Prostate gland (tissue), 2 donors: Measurements from ENCODE around the gene RAPGEF4.

Experiments used
- CTCF ChIP-seq, 4 experiments: fragments of 200-600 bp in 2 of 4; fragments of 450-650 bp in 2 of 4; sonication (generic) in 2 of 4; IDR thresholded peaks; 1 replicate in 3 of 4; 2 replicates in 1 of 4; pipeline ENCODE4 v1.5.1; 2016 to 2019; ENCODE audit warnings: antibody characterized with exemption in 4 of 4, mild to moderate bottlenecking in 2 of 4, moderate library complexity in 2 of 4
- POLR2A ChIP-seq: fragments of 450-650 bp; IDR thresholded peaks from one replicate; pipeline ENCODE4 v1.6.1; 2016; ENCODE audit warnings: antibody characterized with exemption, mild to moderate bottlenecking
- POLR2AphosphoS5 ChIP-seq: sonication (generic); formaldehyde crosslinking; IDR thresholded peaks from one replicate; pipeline ENCODE4 v1.6.1; 2017; ENCODE audit warnings: antibody characterized with exemption

- TF ChIP-seq POLR2AphosphoS5 (no peak), CTCF (IDR thresholded peaks at IDR 0.05) (no peak), POLR2A (no peak)
Measured at GRCh38 chr2:172775319-172775718, 39.7 kb downstream of the RAPGEF4 start.
